Left ventricle myocardium inferior (tissue), 1 donor: ENCODE measurements around the gene LGI4. TPM values are rescaled to one million over a fixed set of nuclear protein-coding genes. Genes with fewer than 3 reads are reported as not detected.

Source experiments
- DNase-seq: peaks from one replicate; pipeline ENCODE4 v3.0.0-alpha.2; 2020
- H3K27ac ChIP-seq: fragments of 200-600 bp; replicated peaks from 2 replicates; pipeline ENCODE4 v1.8.0; 2021
- H3K27me3 ChIP-seq: fragments of 200-600 bp; 2 replicates; pipeline ENCODE4 v1.8.0; 2021; ENCODE audit warnings: low read depth
- H3K36me3 ChIP-seq: fragments of 200-600 bp; 2 replicates; pipeline ENCODE4 v1.8.0; 2021
- H3K4me1 ChIP-seq: fragments of 200-600 bp; 2 replicates; pipeline ENCODE4 v1.8.0; 2021
- H3K4me3 ChIP-seq: fragments of 200-600 bp; 2 replicates; pipeline ENCODE4 v1.8.0; 2021; ENCODE audit warnings: mild to moderate bottlenecking, moderate library complexity
- H3K9me3 ChIP-seq: fragments of 200-600 bp; replicated peaks from 2 replicates; pipeline ENCODE4 v1.8.0; 2021
- intact Hi-C: fragments of 100-400 bp; cut with micrococcal nuclease; formaldehyde crosslinking; loops from one replicate; pipeline ENCODE4 v1.11.0; 2022
- total RNA-seq: library from RNA; stranded (reverse); fragmentation: NEBNext Ultra II Directional; extraction: Animal tissue kit (Norgen Biotek cat#: 25700); gene quantifications from one replicate; pipeline ENCODE4 v1.2.1, GENCODE V29; 2021
- TF ChIP-seq, protein P1 (sequence below): fragments of 200-600 bp; IDR thresholded peaks from 2 replicates; pipeline ENCODE4 v1.8.0; 2021; ENCODE audit warnings: antibody characterized with exemption, mild to moderate bottlenecking, borderline replicate concordance
- donor health status: DM: no; HTN: yes; CAD: no; lungs with severe emphysema.

LGI4 gene
- total RNA-seq, 1 donor from 2014 or later = 8.4 TPM

- Histone ChIP-seq H3K4me1 (peaks cover 29% of the 10 kb centered on the region), H3K27ac (peak overlapping the region; percentile 33), H3K36me3 (no peaks in the 10 kb centered on the region), H3K4me3 (peak overlapping the region; percentile 1), H3K27me3 (no peaks in the 10 kb centered on the region), H3K9me3 (no peaks in the 10 kb centered on the region)
- TF ChIP-seq, protein P1, sequence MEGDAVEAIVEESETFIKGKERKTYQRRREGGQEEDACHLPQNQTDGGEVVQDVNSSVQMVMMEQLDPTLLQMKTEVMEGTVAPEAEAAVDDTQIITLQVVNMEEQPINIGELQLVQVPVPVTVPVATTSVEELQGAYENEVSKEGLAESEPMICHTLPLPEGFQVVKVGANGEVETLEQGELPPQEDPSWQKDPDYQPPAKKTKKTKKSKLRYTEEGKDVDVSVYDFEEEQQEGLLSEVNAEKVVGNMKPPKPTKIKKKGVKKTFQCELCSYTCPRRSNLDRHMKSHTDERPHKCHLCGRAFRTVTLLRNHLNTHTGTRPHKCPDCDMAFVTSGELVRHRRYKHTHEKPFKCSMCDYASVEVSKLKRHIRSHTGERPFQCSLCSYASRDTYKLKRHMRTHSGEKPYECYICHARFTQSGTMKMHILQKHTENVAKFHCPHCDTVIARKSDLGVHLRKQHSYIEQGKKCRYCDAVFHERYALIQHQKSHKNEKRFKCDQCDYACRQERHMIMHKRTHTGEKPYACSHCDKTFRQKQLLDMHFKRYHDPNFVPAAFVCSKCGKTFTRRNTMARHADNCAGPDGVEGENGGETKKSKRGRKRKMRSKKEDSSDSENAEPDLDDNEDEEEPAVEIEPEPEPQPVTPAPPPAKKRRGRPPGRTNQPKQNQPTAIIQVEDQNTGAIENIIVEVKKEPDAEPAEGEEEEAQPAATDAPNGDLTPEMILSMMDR = no peak
- intact Hi-C loops = no loop called here
- no peak for DNase-seq
These were observed 15.8 kb downstream of the LGI4 start for GRCh38 chr19:35119091-35119490.

GRCh38 chr19:35118268-35119020 lies 16.4 kb downstream of the LGI4 start:
- TF ChIP-seq, protein P1 = no peak
- Histone ChIP-seq H3K4me1 (peaks cover 23% of the 10 kb centered on the region), H3K9me3 (no peaks in the 10 kb centered on the region), H3K27ac (peak overlapping the region; percentile 33), H3K4me3 (peak overlapping the region; percentile 1), H3K36me3 (no peaks in the 10 kb centered on the region), H3K27me3 (no peaks in the 10 kb centered on the region)
- no peak for DNase-seq
- intact Hi-C loops = no loop called here

- no peaks in the 10 kb centered on the region for H3K9me3 ChIP-seq
- no peak for DNase-seq
- H3K4me1 ChIP-seq = peaks cover 19% of the 10 kb centered on the region
- no peaks in the 10 kb centered on the region for H3K27me3 ChIP-seq
- H3K27ac ChIP-seq = no peak overlapping the region
- H3K36me3 ChIP-seq = no peaks in the 10 kb centered on the region
- H3K4me3 ChIP-seq = no peak overlapping the region
- intact Hi-C loops = no loop called here
- TF ChIP-seq, protein P1 = no peak
These were observed 17.1 kb downstream of the LGI4 start for GRCh38 chr19:35117799-35118198.

DNA sequence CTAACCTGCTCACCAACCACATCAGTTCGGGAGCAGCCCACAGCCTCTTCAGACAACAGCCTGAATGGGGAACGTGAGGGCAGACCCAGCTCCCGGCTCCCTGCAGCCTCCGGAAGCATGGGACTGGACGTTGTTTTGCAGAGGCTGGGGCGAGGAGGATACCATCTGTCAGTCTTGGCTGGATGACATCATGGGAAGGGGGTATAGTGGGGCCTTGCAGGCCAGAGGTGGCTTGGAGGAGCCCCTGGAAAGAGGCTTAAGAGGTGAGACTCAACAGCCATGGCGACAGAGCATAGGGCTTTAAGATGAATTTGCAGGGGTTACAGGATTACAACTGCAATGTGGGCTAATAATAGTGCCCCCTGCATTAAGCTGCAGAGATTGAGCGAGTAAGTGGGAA lies 17.7 kb downstream of the LGI4 start:
- no peak for DNase-seq
- Histone ChIP-seq H3K27ac (peak overlapping the region; percentile 14), H3K9me3 (no peaks in the 10 kb centered on the region), H3K27me3 (no peaks in the 10 kb centered on the region), H3K36me3 (no peaks in the 10 kb centered on the region), H3K4me3 (peak overlapping the region; percentile 25), H3K4me1 (peaks cover 19% of the 10 kb centered on the region)
- intact Hi-C loops = no loop called here
- TF ChIP-seq, protein P1 = no peak

- H3K27me3 ChIP-seq = no peaks in the 10 kb centered on the region
- DNase-seq = no peak
- H3K36me3 ChIP-seq = no peaks in the 10 kb centered on the region
- TF ChIP-seq, protein P1 = no peak
- peak overlapping the region; percentile 51 for H3K27ac ChIP-seq
- intact Hi-C loops = no loop called here
- H3K4me1 ChIP-seq = peaks cover 19% of the 10 kb centered on the region
- no peaks in the 10 kb centered on the region for H3K9me3 ChIP-seq
- peak overlapping the region; percentile 25 for H3K4me3 ChIP-seq
These were observed 18.6 kb downstream of the LGI4 start for GRCh38 chr19:35116072-35116801.
